Calu3 (cell line): ENCODE measurements around the gene MCTP1. TPM values are rescaled to one million over a fixed set of nuclear protein-coding genes. Genes with fewer than 3 reads are reported as not detected.

Source experiments
- BruUV-seq: library from RNA; stranded (reverse); fragments of 400-500 nt; replicated peaks from 2 replicates; lab custom pipeline; 2021; lab: Mats Ljungman, UMichigan
- CTCF ChIA-PET: fragments of 300-600 bp; sonication (Branson Sonifier 250); formaldehyde crosslinking; loops from one replicate; lab custom pipeline; 2022; ENCODE audit warnings: antibody characterized with exemption; lab: Charles Lee
- DNase-seq: peaks from one replicate; pipeline ENCODE4 v3.0.0; 2022
- H3K27ac Mint-ChIP-seq: one replicate; pipeline ENCODE4 v1.8.0; 2022; ENCODE audit warnings: mixed read lengths; ENCODE audit not compliant: unreplicated experiment
- H3K27me3 Mint-ChIP-seq: one replicate; pipeline ENCODE4 v1.8.0; 2022; ENCODE audit warnings: mixed read lengths; ENCODE audit not compliant: unreplicated experiment
- H3K36me3 Mint-ChIP-seq: one replicate; pipeline ENCODE4 v1.8.0; 2022; ENCODE audit warnings: mild to moderate bottlenecking, moderate library complexity, mixed read lengths; ENCODE audit not compliant: insufficient read depth, unreplicated experiment
- H3K4me1 Mint-ChIP-seq: one replicate; pipeline ENCODE4 v1.8.0; 2022; ENCODE audit warnings: mild to moderate bottlenecking, low read depth, mixed read lengths; ENCODE audit not compliant: unreplicated experiment
- H3K4me3 Mint-ChIP-seq: one replicate; pipeline ENCODE4 v1.8.0; 2022; ENCODE audit warnings: mild to moderate bottlenecking, low read depth, moderate library complexity, mixed read lengths; ENCODE audit not compliant: unreplicated experiment
- H3K9me3 Mint-ChIP-seq: one replicate; pipeline ENCODE4 v1.8.0; 2022; ENCODE audit warnings: low read depth, mixed read lengths; ENCODE audit not compliant: unreplicated experiment
- intact Hi-C: fragments of 100-400 bp; cut with micrococcal nuclease; formaldehyde crosslinking; loops from one replicate; pipeline ENCODE4 v1.10.0; 2022; ENCODE audit not compliant: unreplicated experiment
- total RNA-seq: library from RNA; stranded (reverse); gene quantifications from 2 replicates; pipeline ENCODE4 v1.2.3, GENCODE V29; 2022
- TF ChIP-seq, protein P1 (sequence below): fragments of 200-600 bp; IDR thresholded peaks from one replicate; pipeline ENCODE4 v1.8.0; 2022; ENCODE audit warnings: antibody characterized with exemption; ENCODE audit not compliant: unreplicated experiment

The MCTP1 gene
- total RNA-seq, 1 experiment from 2014 or later: 28.4 TPM

GRCh38 chr5:94746731-94747124 is 538.2 kb downstream of the MCTP1 start:
- intact Hi-C loops: no loop called here
- Mint-ChIP-seq H3K4me1 (peaks cover 7% of the 10 kb centered on the region), H3K36me3 (no peaks in the 10 kb centered on the region), H3K9me3 (no peaks in the 10 kb centered on the region), H3K4me3 (no peak overlapping the region), H3K27me3 (no peaks in the 10 kb centered on the region), H3K27ac (no peak overlapping the region)
- CTCF ChIA-PET: no interaction called here
- TF ChIP-seq, protein P1, sequence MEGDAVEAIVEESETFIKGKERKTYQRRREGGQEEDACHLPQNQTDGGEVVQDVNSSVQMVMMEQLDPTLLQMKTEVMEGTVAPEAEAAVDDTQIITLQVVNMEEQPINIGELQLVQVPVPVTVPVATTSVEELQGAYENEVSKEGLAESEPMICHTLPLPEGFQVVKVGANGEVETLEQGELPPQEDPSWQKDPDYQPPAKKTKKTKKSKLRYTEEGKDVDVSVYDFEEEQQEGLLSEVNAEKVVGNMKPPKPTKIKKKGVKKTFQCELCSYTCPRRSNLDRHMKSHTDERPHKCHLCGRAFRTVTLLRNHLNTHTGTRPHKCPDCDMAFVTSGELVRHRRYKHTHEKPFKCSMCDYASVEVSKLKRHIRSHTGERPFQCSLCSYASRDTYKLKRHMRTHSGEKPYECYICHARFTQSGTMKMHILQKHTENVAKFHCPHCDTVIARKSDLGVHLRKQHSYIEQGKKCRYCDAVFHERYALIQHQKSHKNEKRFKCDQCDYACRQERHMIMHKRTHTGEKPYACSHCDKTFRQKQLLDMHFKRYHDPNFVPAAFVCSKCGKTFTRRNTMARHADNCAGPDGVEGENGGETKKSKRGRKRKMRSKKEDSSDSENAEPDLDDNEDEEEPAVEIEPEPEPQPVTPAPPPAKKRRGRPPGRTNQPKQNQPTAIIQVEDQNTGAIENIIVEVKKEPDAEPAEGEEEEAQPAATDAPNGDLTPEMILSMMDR: no peak
- no peak for DNase-seq
- BruUV-seq: no TSS peak

GRCh38 chr5:94745786-94746730 is 538.8 kb downstream of the MCTP1 start:
- H3K27me3 Mint-ChIP-seq: no peaks in the 10 kb centered on the region
- no peaks in the 10 kb centered on the region for H3K9me3 Mint-ChIP-seq
- no peak overlapping the region for H3K27ac Mint-ChIP-seq
- no TSS peak for BruUV-seq
- H3K36me3 Mint-ChIP-seq: no peaks in the 10 kb centered on the region
- DNase-seq: no peak
- intact Hi-C loops: no loop called here
- H3K4me1 Mint-ChIP-seq: peaks cover 7% of the 10 kb centered on the region
- TF ChIP-seq, protein P1: no peak
- H3K4me3 Mint-ChIP-seq: no peak overlapping the region
- CTCF ChIA-PET: no interaction called here

DNA sequence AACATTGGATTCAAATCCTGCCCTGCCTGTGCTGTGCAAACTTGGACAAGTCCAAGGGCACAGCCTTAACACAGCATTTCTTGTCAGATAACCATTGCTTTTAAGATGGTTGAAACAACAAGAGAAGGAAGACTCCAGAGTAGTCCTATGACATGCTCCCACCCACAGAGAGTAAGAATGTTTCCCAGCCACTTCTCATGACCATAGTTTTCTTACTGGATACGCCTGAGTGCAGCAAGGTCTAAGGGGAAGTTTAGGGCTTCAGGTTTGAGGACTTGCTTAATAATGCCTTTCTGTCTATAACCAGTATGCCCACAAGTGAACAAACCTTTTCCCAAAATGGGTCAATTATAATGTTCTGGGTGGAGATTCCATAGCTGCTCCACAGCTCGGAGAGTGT is 540.0 kb downstream of the MCTP1 start:
- no peak for DNase-seq
- Mint-ChIP-seq H3K4me3 (no peak overlapping the region), H3K9me3 (no peaks in the 10 kb centered on the region), H3K27me3 (no peaks in the 10 kb centered on the region), H3K27ac (no peak overlapping the region), H3K4me1 (peaks cover 7% of the 10 kb centered on the region), H3K36me3 (no peaks in the 10 kb centered on the region)
- BruUV-seq: no TSS peak
- CTCF ChIA-PET: no interaction called here
- TF ChIP-seq, protein P1: no peak
- intact Hi-C loops: no loop called here

GRCh38 chr5:94742852-94743251 is 542.0 kb downstream of the MCTP1 start:
- no peaks in the 10 kb centered on the region for H3K9me3 Mint-ChIP-seq
- intact Hi-C loops: no loop called here
- no peak overlapping the region for H3K27ac Mint-ChIP-seq
- H3K4me1 Mint-ChIP-seq: peaks cover 7% of the 10 kb centered on the region
- TF ChIP-seq, protein P1: no peak
- no TSS peak for BruUV-seq
- DNase-seq: no peak
- CTCF ChIA-PET: no interaction called here
- H3K27me3 Mint-ChIP-seq: no peaks in the 10 kb centered on the region
- H3K4me3 Mint-ChIP-seq: no peak overlapping the region
- no peaks in the 10 kb centered on the region for H3K36me3 Mint-ChIP-seq
